Gastrocnemius medialis (tissue), 4 donors: ENCODE data around the gene P2RX5. TPM values are rescaled to one million over a fixed set of nuclear protein-coding genes. Genes with fewer than 3 reads are reported as not detected.
A peak's percentile ranks its signal among the peaks of the same experiment; 100 is the strongest.
"Not testable (repeated sequence)": the region's sequence is repeated elsewhere in the genome, so short reads cannot be mapped to it uniquely, and the experiment has no call there.

Experiments
- ATAC-seq, 2 donors: fragments of 150-250 bp; one replicate each; pipeline ENCODE4 v1.9.1; 2016
- DNase-seq, 2 donors: peaks; one replicate each; pipeline ENCODE4 v3.0.0-alpha.2; 2019
- H3K27ac ChIP-seq, 4 donors: fragments of 200-600 bp; sonication (generic); 1 replicate in 1 of 4; 2 replicates in 3 of 4; pipeline ENCODE4 v1.5.1; 2016 to 2018; ENCODE audit warnings: mild to moderate bottlenecking in 2 of 4, moderate library complexity in 1 of 4
- H3K27me3 ChIP-seq, 3 donors: fragments of 200-600 bp; sonication (generic) in 2 of 3; 1 replicate in 1 of 3; 2 replicates in 2 of 3; pipeline versions ENCODE4 v1.5.1 to v1.6.0; 2016 to 2019; ENCODE audit warnings: mild to moderate bottlenecking in 1 of 3, moderate library complexity in 1 of 3
- H3K36me3 ChIP-seq, 2 donors: fragments of 200-600 bp; sonication (generic) in 1 of 2; one replicate each; pipeline ENCODE4 v1.5.1; 2017 to 2018
- H3K4me1 ChIP-seq, 2 donors: fragments of 200-600 bp; sonication (generic) in 1 of 2; one replicate each; pipeline ENCODE4 v1.5.1; 2016 to 2017; ENCODE audit warnings: mild to moderate bottlenecking in 2 of 2
- H3K4me3 ChIP-seq, 4 donors: fragments of 200-600 bp; sonication (generic) in 3 of 4; 1 replicate in 1 of 4; 2 replicates in 3 of 4; pipeline ENCODE4 v1.5.1; 2016 to 2019; ENCODE audit warnings: mild to moderate bottlenecking in 2 of 4
- H3K9me3 ChIP-seq, 3 donors: fragments of 200-600 bp; sonication (generic) in 2 of 3; 1 replicate in 1 of 3; 2 replicates in 2 of 3; pipeline ENCODE4 v1.5.1; 2016 to 2019
- CTCF ChIP-seq, 5 experiments: fragments of 450-650 bp in 3 of 5; fragments of 200-600 bp in 2 of 5; sonication (generic) in 2 of 5; IDR thresholded peaks in 4 of 5; conservative IDR thresholded peaks in 1 of 5; 1 replicate in 4 of 5; 2 replicates in 1 of 5; pipeline ENCODE4 v1.5.1; 2016 to 2019; ENCODE audit warnings: antibody characterized with exemption in 5 of 5, mild to moderate bottlenecking in 3 of 5, moderate library complexity in 3 of 5
- POLR2A ChIP-seq, 2 donors: fragments of 450-650 bp; IDR thresholded peaks; one replicate each; pipeline ENCODE4 v1.6.1; 2017; ENCODE audit warnings: antibody characterized with exemption in 2 of 2, mild to moderate bottlenecking in 2 of 2, moderate library complexity in 2 of 2
- in situ Hi-C, 4 donors: fragments of 200-750 bp; cut with MboI; loops; one replicate each; pipeline versions ENCODE4 v1.15.0 to v1.8.0; 2017; ENCODE audit warnings: low sequenced_read_pairs in 4 of 4
- intact Hi-C: fragments of 100-400 bp; cut with DNase I; formaldehyde crosslinking; loops from one replicate; pipeline ENCODE4 v1.15.1; 2023; ENCODE audit warnings: low total_unique reads
- total RNA-seq, 4 donors: library from RNA; depleted of rRNA; stranded (reverse); fragments of >200 nt; gene quantifications; one replicate each; pipeline versions ENCODE4 v1.1.0 to v1.2.3, GENCODE V29; 2016

P2RX5 gene
- total RNA-seq, 4 donors from 2014 or later = 12.3 to 52.9 (median 30.2) TPM

GRCh38 chr17:3732210-3732621 lies 36.3 kb upstream of the P2RX5 start:
- intact Hi-C loops = loop anchor here (10.0 kb wide), 1 partner anchor 343 kb away; no protein-coding TSS in a partner anchor
- no peak overlapping the region for H3K4me3 ChIP-seq
- ATAC-seq (peak; percentile 67 to 74), DNase-seq (no peak)
- no peaks in the 10 kb centered on the region for H3K27me3 ChIP-seq
- H3K27ac ChIP-seq = no peak overlapping the region
- TF ChIP-seq POLR2A (IDR thresholded peaks at IDR 0.05) = no peak
- TF ChIP-seq CTCF (IDR thresholded peaks at IDR 0.05 in 4 of 5, conservative IDR thresholded peaks at IDR 0.05 in 1 of 5) = peak in 2 of 5 experiments; percentile 15 to 29
- no peaks in the 10 kb centered on the region for H3K9me3 ChIP-seq
- in situ Hi-C loops = loop anchor here (10.0 kb wide), 3 partner anchors 83 to 113 kb away; partner anchors contain the start of gene NCBP3 (in 2 of the 4)
- H3K36me3 ChIP-seq = no peaks in the 10 kb centered on the region
- peaks cover 0 to 4% of the 10 kb centered on the region in 2 donors for H3K4me1 ChIP-seq

GRCh38 chr17:3730881-3731429 lies 35.0 kb upstream of the P2RX5 start:
- H3K27ac ChIP-seq = no peak overlapping the region
- intact Hi-C loops = loop anchor here (10.0 kb wide), 1 partner anchor 344 kb away; no protein-coding TSS in a partner anchor
- no peak overlapping the region for H3K4me3 ChIP-seq
- DNase-seq (no peak), ATAC-seq (peak in 1 of 2 donors; percentile 26)
- in situ Hi-C loops = loop anchor here (10.0 kb wide), 3 partner anchors 84 to 114 kb away; partner anchors contain the start of gene NCBP3 (in 2 of the 4)
- H3K9me3 ChIP-seq = no peaks in the 10 kb centered on the region
- H3K36me3 ChIP-seq = no peaks in the 10 kb centered on the region
- peaks cover 0 to 4% of the 10 kb centered on the region in 2 donors for H3K4me1 ChIP-seq
- TF ChIP-seq CTCF (IDR thresholded peaks at IDR 0.05 in 4 of 5, conservative IDR thresholded peaks at IDR 0.05 in 1 of 5) = no peak
- no peak for TF ChIP-seq POLR2A (IDR thresholded peaks at IDR 0.05)
- no peaks in the 10 kb centered on the region for H3K27me3 ChIP-seq

- in situ Hi-C loops (loop anchor here (10.0 kb wide), 3 partner anchors 85 to 115 kb away; partner anchors contain the start of gene NCBP3 (in 2 of the 4)), intact Hi-C loops (loop anchor here (10.0 kb wide), 1 partner anchor 345 kb away; no protein-coding TSS in a partner anchor)
- Histone ChIP-seq H3K36me3 (no peaks in the 10 kb centered on the region), H3K27me3 (no peaks in the 10 kb centered on the region), H3K9me3 (no peaks in the 10 kb centered on the region), H3K4me1 (peaks cover 0 to 4% of the 10 kb centered on the region in 2 donors), H3K27ac (no peak overlapping the region), H3K4me3 (no peak overlapping the region)
- TF ChIP-seq CTCF (IDR thresholded peaks at IDR 0.05 in 4 of 5, conservative IDR thresholded peaks at IDR 0.05 in 1 of 5) (no peak), POLR2A (IDR thresholded peaks at IDR 0.05) (no peak)
- DNase-seq (no peak), ATAC-seq (no peak)
Measured at GRCh38 chr17:3729881-3730280, 33.9 kb upstream of the P2RX5 start.

GRCh38 chr17:3728099-3728498 lies 32.1 kb upstream of the P2RX5 start:
- H3K9me3 ChIP-seq, H3K27ac ChIP-seq, H3K36me3 ChIP-seq, in situ Hi-C loops, DNase-seq, H3K27me3 ChIP-seq, H3K4me3 ChIP-seq, ATAC-seq, intact Hi-C loops: not testable (repeated sequence)
- H3K4me1 ChIP-seq = peaks cover 4 to 12% of the 10 kb centered on the region in 2 donors

GRCh38 chr17:3727041-3727440 lies 31.1 kb upstream of the P2RX5 start:
- in situ Hi-C loops (no loop called here), intact Hi-C loops (no loop called here)
- TF ChIP-seq CTCF (IDR thresholded peaks at IDR 0.05 in 4 of 5, conservative IDR thresholded peaks at IDR 0.05 in 1 of 5) = no peak
- TF ChIP-seq POLR2A (IDR thresholded peaks at IDR 0.05) = no peak
- no peaks in the 10 kb centered on the region for H3K36me3 ChIP-seq
- no peak overlapping the region for H3K27ac ChIP-seq
- H3K4me3 ChIP-seq = no peak overlapping the region
- DNase-seq = no peak
- H3K27me3 ChIP-seq = no peaks in the 10 kb centered on the region
- no peak for ATAC-seq
- H3K4me1 ChIP-seq = peaks cover 12 to 20% of the 10 kb centered on the region in 2 donors
- H3K9me3 ChIP-seq = no peaks in the 10 kb centered on the region
